Measurements from ENCODE around the gene ISYNA1.

Gene ISYNA1

DNA sequence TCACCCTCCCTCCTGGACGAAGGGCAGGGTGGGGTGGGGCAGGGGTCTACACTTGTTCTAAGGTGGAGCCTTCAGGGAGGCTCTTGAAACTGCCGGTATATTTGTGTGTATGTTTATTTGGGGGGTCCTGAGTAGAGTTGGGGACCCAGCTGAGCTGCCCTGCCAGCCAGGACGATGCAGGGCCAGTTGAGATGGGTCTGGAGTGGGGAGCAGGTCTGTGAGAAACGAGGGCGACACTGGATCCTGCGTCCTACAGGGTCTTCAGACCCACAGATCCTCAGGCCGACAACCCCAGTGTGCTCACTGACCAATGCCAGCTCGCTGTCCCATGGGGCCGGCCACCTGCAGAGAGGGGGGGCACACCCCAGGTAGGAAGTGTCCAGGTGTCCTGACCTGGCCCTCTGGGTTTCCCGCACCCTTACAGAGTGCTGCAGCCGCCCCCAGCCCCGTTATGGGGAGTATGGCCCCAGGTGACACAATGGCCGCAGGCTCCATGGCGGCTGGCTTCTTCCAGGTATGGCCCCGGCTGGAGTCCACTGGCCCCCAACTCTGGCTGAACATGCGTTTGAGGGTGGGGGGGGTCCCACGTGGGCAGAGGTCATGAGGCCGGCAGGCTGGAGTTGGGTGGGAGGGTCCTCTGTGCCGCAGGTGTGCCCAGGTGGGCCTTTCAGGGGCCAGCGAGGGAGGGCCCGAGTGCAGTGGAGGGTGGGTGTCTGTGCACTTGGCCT, 7.4 kb downstream of the ISYNA1 start:
- no peak for DNase-seq

DNA sequence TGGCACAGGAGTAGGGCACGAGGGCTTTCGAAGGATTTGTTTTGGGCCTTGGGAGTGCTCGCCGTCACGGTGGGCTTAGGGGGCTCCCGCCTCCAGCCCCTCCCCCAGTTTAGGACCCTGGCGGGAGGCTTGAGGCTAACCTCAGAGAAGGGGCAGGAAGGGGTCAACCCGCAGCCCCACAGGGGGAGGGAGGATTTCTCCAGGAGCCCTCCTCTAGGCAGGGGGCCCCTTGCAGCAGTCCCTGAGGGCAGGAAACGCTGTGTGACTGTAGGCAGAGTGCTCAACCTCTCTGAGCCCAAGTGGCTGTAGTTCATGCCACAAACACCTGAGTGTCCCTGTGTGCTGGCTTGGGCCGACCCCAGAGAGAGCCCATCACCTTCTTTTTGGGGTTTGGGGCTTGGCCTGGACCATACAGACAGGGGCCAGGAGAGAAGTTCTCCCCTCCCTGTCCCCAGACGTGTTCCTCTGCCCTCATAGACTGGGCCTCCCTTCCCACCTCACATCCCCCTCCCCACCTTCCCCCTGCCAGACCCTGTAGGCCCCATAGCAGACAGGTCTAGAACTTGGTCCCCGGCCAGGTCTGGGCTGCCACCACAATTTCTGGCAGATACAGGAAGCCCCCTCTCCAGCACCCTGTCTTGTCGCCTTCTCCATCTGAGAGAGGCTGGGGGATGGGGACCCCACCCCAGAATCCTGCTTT, 8.1 kb downstream of the ISYNA1 start:
- DNase-seq: no peak

DNA sequence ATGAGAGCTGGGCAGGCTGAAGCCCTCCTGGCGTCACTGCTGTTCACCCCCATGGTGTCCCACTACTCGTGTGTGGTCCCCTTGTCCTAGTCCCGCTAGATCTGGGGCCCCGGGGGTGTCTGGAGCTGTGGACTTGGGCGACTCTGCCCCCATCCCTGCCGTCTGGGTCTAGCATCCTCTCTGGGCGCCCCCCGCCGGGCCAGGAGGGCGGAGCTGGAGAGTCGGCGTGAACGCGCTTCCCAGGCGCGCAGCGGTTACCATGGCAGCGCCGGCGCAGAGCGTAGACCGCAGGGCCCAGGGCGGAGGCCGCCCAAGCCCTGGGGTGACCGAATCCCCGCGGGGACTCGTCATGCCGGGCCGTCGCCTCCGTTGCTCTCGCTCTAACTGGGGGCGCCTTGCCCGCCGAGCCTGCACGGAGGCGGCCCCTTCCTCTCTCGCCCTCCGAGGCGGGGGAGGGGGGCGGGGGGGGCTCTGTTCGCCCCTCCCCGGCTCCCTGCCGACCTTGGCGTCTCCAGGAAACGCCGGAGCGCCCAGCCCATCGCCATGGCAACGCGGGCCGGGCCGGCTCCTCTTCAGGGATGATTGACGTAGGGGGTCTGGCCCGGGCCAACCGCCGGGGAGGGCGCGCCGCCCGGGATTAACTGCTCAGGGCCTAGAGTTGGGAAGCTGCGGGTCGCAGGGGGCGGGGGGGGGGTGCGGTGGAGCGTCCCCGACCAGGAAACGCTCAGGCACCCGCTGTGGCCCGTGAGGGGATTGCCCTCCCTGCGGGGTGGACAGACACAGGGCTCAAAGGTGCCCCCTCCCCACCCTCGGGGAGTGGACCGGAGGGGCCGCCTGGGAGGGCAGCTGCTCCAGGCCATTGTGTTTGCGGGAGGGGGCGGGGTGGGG, 8.9 kb downstream of the ISYNA1 start:
- DNase-seq: peak; percentile 70

GRCh38 chr19:18428173-18428786, 9.7 kb downstream of the ISYNA1 start:
- DNase-seq: no peak

GRCh38 chr19:18427743-18428113, 10.2 kb downstream of the ISYNA1 start:
- no peak for DNase-seq

GRCh38 chr19:18427080-18427742, 10.7 kb downstream of the ISYNA1 start:
- DNase-seq: no peak

GRCh38 chr19:18426416-18426767, 11.5 kb downstream of the ISYNA1 start:
- DNase-seq: no peak

GRCh38 chr19:18425515-18426415, 12.2 kb downstream of the ISYNA1 start:
- no peak for DNase-seq

DNA sequence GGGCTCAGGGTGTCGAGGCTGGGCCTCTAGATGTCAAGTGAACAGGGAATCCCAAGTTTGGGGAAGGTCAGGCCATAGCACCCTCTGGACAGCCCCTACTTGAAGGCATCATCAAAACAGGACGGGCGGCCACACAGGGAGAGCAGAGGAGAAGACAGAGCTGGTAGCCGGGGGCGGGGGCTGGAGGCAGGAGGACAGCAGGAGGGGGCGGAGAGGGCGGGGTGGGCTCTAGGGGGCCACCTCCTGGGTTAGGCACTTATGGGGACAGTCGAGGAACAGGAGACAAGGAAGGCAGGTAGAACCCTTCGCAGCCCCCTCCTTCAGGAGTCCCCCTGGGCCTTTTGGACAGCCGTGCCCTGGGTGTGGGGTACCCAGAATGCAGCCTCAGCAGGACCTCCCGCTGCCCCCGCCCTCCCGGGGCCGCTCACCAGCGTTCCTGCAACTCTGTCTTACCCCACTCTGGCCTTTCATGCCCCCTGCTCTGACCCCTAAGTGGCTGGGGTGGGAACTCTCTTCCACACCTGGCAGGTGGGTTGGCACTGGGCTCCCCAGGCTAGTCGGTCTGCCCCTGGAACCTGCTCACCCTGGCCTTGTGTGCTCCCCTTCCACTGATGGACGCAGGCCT, 12.9 kb downstream of the ISYNA1 start:
- DNase-seq: no peak

DNA sequence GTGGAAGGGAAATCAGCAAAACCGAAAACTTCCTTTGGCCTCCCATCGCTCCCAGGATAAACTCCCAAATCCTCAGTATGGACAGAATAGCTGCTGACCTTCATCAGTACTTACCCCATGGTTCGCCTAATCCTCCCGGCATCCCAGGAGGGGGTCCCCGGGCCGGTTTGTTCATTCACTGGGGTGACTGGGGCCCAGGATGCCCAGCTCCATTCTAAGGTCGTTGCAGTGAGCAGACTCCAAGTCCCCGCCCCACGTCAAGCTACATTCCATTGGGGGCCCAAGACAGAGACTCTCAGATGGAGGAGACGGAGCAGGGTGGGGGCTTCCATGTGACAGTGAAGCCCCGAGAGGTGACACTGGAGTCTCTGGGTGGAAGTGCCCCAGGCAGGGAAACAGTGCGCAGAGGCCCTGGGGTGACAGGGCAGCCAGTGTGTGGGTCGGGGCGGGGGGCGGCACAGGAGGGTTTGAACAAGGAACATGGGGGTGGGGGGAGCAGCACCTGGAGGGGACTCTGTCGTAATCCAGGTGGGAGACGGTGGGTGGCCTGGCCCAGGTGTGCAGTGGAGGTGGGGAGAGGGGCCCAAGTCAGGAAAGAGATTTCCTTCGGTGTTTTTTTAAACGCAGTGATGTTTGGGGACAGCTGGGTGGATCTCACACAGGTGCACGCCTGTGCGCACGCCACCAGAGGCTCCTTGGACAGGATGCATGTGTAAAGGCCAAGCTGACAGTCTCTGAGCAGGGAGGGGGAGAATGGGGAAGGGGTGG, 13.6 kb downstream of the ISYNA1 start:
- no peak for DNase-seq

DNA sequence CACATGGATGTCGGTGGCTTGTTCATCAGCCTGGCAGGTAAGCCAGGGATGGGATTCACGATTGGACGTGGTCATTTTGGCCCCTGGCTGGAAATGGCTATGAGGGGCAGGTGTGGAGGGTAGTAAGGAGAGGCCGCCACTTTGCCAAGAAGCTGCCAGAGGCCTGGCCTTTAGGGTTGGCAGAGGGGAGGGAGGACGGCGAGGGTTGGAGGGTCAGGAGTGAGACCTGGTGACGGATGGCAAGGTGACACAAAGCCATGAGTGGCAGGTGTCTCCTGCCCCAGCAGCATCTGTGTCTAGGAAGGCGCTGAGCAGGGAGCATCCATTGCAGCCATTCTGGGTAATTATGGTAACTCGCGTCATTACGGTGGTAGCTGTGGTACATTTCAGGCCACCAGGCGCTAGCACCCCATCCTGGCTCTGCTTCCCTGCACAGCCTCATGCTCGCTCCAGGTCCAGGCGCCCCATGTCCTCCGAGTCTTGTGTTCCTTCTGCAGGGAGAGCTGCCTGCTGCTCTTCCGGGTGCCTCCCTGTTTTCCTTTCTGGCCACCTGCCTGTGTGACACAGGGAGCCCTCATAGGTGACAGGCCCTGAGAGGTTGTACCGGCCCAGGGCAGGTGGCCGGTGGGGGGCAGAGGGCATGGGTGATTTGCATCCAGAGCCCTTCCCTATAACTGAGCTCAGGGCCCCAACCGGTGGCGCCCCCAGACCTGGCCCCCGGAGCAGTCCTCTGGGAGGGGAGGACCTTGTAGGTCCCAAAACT, 14.5 kb downstream of the ISYNA1 start:
- no peak for DNase-seq

GRCh38 chr19:18422530-18423191, 15.3 kb downstream of the ISYNA1 start:
- no peak for DNase-seq

- no peak for DNase-seq
Measured at GRCh38 chr19:18421371-18421959, 16.5 kb downstream of the ISYNA1 start.

GRCh38 chr19:18420930-18421329, 17.0 kb downstream of the ISYNA1 start:
- DNase-seq: no peak

DNA sequence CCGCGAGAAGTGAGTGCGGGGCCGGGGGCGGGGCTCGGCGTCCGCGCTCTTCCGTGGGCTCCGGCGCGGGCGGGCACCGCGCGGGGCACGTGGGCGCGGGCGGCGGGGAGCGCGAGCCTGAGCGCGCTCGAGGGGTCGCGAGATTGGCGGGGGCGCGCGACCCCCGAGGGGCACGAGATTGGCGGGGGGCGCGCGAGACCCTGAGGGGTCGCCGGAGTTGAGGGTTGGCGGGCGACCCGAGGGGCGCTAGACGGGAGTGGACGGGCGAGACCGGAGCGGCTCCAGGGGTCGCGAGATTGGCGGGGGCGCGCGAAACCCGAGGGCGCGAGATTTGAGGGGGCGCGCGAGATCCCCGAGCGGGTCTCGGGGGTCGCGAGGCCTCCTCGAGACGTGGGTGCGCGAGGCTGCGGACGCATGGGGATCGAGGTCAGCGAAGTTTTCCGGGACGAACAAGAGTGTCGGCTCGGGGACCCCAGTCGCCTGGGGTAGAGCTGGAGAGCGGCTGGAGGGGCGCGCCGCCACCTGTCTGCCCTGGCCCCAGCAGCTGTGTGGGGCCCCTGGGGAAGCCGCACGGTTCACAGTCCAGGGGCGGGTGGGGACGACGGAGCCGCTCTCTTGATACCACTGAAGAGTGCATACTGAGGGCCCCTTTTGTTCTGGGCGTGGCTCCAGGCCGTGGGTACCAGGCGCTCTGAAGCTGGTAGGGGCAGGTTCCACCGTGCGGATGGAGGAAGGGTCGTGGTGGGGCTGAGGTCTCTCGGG, 18.1 kb downstream of the ISYNA1 start:
- peak; percentile 54 for DNase-seq

- DNase-seq: peak; percentile 68
Measured at GRCh38 chr19:18419195-18419698, 18.7 kb downstream of the ISYNA1 start, which contains the start of gene SSBP4. Gene SSBP4 (plus strand): TSS chr19:18419398. CDS start chr19:18419649, 251 bp downstream.

- no peak for DNase-seq
Measured at GRCh38 chr19:18418483-18419194, 19.3 kb downstream of the ISYNA1 start.

All from stimulated activated CD4-positive, alpha-beta T cell treated with anti-CD3 and anti-CD28 coated beads, Interleukin-4, amount 100 ng/mL, for 1 hour (primary cell).